Stimulated activated CD8-positive, alpha-beta memory T cell treated with anti-CD3 and anti-CD28 coated beads, Interleukin-7, amount 100 ng/mL, for 1 hour (primary cell): ENCODE results near the gene IKBKE.
A peak's percentile ranks its signal among the peaks of the same experiment; 100 is the strongest.

ENCODE experiments used
- DNase-seq, 2 donors: peaks; one replicate each; pipeline ENCODE4 v3.0.0-alpha.2; 2020; ENCODE audit warnings: low read depth in 2 of 2

The IKBKE gene

DNA sequence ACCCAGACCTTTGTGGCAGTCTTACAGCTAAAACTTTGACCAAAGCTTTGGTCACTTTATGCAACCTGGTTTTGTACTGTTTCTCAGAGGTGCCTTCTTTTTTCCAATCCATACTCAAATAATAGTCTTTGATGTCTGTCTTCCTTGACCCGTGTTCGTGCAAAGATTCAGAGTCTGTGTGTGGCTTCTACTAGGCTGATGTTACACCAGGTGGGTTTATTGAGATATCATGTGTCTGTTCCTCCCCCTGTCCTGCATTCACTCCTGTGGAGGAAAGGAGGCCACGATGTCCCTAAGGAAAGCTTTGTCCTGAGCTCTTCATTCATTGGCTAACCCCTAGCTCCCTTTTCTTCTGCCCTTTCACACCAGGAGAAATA lies 15.0 kb upstream of the IKBKE start:
- no peak for DNase-seq

DNA sequence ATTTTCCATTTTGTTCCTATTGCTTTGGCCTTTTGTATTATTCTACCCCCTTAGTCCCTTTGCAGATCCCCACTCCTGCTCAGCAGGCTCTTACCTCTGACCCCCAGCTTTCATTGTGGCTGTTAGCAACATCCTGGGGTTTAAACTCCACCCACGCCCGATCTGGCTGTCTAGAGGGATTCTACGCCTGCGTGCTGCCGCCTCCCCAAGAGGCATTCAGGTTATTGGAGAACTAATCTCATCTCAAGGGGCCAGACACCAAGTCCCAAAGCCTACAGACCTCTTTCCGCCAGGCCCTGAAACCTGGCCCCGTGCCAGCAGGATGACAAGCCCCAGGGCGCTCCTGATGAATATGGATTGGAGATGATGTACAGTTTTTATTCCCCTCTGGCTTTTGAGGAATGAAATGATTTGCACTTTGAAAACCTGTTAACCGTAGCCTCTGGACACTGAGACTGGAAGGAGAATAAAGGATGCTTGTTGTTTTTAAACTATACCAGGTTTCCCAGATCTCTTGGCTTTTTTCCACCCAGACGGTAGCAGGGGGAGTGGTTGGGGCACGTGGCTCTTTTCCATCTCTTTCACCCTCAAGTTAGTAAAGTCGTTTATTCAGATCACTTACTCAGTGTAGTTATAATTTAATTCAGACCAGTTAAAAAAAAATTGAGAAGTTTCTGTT lies 14.5 kb upstream of the IKBKE start:
- no peak for DNase-seq

DNA sequence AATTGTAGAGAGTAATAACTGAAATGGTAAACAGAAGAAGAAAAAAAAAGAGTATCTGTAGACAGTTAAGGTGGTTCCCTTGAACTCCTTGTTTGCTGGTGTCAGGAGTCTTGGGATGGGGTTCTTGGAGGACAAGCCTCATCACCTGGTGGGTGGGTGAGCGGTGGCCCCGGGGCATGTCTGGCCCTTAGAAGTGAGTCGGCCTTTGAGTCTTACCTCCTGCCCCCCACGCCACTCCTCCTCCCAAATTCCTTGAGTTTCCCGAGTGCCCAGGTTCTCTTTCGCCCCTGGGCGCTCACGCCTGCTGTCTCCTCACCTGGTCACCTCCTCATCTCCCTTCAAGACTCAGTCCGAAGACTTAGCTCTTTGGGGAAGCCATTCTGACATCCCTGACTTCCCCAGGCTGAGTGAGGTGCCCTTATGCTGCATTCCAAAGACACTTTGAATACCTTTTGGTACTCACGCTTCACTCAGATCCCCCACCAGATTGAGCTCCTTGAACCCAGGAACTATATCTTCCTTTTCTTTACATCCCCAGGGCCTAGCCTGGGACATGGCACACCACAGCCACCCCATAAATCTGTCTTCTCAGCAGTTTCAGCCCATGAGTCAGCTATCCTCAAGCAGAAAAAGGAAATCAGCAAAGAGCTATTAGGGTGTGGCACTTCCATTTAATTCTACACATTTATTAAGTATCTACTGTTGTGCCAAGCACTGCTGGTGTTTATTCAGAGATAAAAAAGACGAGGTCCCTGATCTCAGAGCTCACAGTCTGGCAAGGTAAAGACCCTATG lies 13.5 kb upstream of the IKBKE start:
- no peak for DNase-seq

DNA sequence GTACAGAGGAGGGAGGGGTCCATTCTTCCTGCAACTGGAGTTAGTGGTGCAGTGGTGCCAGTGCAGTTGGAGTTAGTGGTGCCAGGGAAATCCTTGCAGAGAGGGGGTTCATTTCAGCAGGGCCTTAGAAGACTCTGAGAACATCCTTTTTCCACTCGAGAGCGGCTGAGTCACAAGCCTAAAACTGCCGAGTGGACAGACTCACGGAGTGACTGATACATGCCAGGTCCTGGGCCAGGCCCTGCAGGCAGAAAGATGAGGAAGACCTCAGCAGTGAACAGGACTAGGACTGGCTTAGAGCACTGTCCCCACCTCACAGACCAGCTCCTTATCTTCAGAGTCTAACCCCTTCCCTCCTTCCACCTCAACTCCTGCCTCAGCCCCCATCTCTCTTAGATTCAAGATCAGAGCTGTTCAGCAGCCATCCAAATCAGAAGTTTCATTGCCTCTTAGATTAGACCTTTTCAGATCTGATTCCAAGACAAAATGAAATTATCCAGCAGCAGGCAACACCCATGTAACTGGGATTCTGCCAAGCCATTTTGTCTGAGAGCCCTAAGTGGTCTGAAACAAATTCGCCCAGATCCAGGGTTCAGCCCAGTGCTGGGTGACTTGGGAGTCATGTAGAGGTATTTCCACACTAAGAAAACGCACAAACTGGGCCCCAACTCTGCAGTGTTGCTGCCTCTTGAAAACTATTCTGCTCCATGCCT lies 12.7 kb upstream of the IKBKE start:
- no peak for DNase-seq

DNA sequence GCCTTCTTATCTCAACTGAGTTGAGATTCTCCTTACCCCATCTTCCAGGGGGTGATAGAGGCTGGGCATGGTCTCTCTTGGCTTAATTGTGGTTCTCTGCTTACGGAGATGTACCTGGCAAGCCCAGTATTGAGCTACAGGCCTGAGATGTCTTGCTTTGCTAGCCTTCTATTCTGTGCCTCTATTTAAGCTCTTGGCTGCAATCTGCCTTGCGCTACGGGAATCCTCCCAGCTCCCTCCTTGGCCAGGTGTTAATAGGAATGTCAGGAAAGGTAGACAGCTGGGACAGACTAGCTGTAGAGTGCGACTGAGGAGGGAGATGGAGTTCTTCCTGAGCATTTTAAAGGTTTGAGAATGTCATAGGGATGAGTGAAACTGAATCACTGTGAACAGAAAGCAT lies 10.6 kb upstream of the IKBKE start:
- no peak for DNase-seq

DNA sequence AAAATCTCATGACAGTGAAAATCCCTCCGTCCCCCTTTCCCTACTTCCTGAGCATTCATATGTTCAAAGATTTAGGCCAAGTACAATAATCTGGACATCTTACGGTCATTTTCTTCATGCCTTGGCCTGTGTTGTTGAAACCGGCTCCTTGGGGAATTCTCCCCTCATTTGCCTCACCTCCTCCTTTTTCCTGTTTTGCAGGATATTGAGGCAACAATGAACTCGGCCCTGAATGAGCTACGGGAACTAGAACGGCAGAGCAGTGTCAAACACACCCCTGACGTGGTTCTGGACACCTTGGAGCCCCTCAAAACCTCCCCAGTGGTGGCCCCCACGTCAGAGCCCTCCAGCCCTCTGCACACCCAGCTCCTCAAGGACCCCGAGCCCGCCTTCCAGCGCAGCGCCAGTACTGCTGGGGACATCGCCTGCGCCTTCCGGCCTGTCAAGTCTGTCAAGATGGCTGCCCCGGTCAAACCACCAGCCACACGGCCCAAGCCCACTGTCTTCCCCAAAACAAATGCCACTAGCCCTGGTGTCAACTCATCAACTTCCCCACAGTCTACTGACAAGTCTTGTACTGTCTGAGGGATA lies 9.3 kb upstream of the IKBKE start:
- DNase-seq = no peak

DNA sequence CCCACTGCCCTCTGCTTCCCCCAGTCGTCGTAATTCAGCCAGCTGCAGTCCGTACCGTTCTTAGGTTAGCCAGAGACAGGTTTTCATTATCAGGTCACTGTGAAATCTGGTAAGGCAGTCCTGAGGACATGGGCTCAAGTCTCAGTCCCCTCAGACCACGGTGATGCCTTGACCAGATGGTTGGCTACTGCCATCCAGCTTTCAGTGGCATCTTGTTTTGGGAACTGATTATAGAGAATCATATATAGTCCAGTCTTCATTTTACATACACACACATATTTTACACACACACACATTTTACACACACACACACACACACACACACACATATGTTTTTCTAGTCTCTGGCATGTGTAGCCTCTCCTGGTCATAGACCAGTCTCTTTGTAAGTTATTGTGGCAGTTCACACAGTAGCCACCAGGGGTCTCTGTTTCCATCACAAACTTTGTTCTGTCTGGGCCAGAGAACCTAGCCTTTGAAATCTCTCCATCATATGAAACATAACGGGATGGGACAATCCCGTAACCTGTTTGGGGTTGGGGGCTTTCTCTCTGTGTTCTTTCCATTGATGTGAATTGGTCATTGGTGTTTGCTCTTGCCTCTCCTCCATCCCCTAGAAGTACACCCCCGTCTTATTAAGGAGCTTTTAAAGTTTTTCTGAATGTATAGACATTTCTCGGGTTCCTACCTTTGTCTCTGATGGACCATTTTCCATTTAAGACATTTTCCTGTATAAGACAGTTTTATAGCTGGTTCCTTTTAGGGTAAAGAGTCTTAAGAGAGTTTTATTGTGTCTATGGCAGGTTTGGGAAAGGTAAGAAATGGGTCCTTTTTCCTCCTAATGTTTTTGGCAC lies 8.4 kb upstream of the IKBKE start:
- DNase-seq = peak; percentile 51 to 61

DNA sequence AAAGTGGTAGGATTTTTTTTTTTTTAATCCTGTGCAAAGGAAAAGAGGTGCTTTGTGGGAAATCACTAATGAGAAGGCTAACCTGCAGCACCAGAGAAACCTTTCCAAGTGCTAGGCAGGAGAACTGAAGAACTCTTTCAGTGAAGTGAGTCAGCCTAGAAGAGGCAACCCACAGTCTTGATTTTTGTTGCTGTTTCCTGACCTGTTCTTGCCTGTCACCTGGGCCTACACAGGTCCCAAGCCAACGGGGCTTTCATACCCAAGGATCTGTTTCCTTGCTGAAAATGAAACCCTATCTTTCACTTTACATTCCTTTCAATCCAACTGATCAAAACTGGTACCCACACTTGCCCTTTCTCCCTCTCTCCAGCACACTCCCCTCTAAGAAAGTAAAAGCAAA lies 7.1 kb upstream of the IKBKE start:
- DNase-seq = no peak

DNA sequence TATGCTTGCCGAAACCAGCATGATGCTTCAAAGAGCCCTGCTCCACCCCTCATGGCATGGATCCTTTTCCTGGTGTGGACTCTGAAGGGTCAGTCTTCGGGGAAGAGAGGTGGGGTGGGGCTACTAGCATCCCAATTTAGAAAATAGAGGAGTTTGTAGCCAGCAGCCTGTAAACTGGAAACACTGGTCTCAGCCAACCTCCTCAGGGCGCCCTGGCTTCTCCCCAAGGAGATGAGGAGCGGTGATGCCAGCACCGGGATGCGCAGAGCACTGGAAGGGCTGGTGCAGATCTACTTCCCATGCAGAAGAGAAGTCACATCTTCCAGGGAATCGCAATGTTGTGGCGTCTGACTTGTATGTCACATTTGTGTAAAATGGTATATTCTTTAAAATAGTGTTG lies 6.4 kb upstream of the IKBKE start:
- no peak for DNase-seq

DNA sequence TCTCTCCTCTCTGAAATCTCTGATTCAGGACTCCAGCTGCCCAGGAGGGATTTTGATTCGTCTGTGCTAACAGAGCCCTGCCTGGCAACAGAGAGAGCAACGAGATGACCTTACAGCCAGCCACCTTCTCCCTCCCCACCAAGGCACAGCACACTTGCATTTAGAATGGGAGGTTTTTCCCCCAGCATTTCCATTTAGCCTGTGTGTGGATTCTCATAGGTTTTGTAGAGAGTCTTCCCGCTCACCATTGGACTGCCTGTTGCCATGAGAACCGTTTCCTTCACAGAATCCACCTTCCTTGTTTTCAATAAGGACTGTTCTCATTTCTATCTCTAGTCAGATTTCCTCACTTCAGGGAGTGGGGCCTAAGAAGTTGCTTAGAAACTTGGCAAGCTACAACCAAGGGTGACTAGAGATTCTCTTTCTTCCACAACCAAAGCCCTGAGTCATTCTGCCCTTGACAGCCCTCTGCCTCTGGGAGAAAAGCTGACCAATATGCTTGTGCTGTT lies 5.8 kb upstream of the IKBKE start:
- DNase-seq = no peak

DNA sequence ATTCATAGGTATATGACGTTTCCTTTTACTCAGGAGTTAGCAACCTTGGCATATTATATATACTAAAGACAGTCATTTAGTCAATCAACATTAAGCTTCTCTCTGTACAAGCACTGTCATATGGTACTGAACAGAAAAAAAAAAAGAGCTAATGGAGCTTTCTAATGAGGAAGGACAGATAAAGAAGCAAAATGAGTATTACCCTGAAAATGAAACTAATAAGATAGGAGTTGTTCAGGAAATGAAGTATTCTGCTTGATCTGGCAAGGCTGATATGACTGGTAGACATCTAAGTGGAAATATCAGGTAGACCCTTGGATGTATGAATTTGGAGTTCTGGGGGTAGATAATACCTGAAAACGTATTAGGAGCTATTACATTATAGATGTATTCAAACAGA lies 4.3 kb upstream of the IKBKE start:
- DNase-seq = no peak

DNA sequence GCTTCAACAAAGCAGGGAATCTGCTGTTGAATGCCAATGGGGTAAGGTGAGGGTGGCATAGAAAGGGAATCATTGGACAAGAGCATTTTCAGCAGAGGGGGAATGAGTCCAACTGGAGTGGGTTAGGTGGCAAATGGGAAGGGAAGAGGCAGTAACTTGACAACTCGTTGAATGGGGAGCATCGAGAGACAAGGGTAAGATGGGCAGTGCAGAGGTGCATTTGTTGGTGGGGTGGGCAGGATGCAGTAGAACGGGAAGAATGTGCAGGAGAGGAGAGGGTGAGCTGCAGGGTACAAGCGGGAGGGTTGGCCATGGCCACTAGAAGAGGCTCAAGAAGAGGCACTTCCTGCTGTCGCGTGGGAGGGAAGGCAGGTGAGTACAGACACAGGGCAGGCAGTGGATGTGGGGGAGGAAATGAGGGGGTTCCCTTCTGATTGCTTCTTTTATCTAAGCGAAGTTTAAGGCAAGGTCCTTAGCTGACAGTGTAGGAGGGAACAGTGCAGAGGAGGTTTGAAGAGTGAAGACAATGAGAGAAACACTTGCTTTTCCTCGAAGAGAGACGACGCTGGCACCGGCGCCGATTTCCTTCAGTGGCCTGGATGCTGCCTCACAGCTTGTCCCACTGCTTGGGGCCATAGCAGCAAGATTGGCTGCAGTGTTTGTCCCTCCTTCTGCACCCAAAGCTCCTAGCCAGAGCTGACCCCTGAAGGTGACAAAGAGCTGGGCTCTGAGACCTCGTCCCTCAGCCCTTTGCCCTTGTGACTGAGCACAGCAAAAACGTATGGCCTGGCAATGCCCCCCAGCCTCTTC lies 3.2 kb upstream of the IKBKE start:
- DNase-seq = no peak

DNA sequence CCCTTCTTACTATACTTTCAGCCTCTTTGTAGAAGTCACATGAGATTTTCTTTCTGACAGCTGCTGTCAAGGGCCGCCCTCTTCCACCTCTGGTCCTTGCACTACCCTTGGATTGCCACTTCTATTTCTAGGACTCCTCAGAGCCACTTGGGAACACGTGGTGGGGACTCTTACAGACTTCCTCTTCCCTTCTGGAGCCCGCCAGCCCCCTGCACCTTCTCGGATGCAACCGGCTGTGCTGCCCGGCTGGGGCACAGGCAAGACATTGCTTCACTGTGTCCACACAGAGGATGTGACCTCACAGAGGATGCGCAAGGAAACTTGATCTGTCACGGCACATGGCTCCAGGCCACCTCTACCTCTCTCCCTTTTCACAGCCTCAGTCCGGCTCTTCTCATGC lies 2.4 kb upstream of the IKBKE start:
- no peak for DNase-seq

DNA sequence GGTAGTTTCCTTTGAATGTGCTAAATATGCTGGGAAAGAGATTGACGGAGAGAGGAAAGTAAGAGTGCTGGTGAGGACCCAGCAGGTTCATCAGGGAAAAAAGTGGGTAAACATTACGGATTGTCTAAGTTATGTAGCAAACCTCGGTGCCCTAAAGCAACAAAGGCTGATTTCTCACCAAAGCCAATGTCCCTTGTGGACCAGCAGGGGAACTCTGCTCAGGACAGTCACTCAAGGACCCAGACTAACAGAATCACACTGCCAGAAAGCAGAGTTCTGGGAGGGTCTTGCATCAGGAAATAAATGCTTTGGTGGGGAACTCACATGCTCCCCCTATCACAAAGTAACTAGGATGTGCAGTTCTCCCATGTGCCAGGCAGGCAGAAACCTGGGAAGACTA lies 1.7 kb upstream of the IKBKE start:
- no peak for DNase-seq

DNA sequence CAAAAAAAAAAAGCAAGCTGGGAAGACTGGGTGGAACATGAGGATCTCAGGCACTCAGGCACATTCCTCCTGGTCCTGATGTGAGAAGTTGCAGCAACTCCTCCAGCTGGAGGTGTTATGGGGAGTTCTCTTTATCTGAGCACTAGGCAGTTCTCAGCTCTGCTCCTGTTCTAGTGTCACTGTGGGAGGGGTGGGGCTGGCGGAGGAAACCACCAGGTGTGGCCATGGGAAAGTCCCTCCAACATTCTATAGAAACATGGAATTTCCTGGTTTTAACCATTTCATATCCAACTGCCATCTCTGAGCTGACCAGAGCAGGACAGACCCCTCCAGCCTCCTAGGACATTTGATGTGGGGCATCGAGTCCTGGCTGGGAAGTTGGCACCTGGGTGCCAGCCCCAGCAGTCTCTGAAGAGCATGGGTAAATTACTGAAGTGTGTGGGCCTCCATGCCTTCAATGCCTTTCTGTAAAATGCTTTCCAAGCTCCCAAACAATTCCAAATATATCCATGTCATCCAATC lies 804 bp upstream of the IKBKE start:
- DNase-seq = no peak

DNA sequence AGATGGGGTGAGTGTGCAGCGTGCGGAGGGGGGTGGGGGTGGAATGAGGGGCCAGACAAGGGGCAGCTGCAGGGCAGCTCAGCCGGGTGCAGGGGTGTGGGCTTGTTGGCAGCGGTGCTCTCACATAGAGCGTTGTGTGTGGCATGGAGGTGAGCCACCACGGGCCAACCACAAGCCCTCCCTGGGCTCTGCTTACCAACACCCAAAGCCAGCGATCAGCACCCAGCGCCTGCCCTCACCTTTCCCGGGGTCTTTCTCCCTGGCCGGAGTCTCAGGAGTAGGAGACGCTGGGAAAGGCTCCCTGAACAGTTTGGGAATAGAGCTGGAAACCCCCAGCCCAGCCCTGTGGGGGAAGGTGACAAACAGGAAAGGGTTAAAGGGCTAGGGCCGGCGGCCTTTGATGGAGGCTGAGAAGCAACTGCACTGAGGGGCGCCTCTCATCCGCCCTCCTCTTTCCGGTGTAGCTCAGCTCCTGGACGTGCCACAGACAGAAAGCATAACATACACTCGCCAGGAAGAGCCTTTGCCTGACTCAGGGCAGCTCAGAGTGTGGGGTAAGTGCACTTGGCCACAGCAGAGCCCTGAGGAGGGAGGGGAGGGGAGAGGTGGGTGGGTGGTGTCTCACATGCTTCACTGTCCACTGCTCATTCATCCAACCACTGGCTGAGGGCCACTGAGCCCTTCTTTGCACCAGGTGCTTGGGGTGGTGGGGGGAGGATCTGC lies 577 bp downstream of the IKBKE start:
- DNase-seq = peak in 1 of 2 donors; percentile 23

DNA sequence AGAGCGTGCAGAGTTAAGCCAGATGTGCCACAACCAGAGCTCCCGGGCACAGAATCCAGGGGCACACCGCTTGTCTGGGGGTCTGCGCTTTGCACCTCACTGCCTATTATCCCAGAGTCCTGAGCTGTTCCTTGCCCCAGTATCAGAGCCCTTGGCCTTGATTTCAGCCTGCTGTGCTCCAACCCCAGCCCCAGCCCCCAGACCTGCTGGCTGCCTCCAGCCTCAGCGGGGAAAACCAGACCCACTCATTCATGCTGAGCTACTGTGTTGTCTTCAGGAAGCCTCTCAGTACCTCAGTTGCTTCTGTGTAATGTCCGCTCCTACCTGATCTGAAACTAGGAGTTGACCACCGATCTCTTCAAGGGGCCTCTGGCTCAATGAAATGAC lies 1.1 kb downstream of the IKBKE start:
- no peak for DNase-seq

DNA sequence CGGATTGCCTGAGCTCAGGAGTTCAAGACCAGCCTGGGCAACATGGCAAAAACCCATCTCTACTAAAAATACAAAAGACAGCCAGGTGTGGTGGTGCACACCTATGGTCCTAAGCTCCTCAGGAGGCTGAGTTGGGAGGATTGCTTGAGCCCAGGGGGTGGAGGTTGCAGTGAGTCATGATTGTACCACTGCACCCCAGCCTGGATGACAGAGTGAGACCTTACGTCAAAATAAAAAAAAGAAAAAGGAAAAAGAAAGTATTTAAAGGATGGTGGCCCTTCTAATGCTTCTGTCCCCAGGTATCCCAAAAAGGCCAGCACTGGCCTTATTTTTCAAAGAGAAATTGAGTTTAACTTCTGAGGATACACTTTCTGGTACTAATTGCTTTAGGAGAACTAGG lies 1.7 kb downstream of the IKBKE start:
- no peak for DNase-seq

DNA sequence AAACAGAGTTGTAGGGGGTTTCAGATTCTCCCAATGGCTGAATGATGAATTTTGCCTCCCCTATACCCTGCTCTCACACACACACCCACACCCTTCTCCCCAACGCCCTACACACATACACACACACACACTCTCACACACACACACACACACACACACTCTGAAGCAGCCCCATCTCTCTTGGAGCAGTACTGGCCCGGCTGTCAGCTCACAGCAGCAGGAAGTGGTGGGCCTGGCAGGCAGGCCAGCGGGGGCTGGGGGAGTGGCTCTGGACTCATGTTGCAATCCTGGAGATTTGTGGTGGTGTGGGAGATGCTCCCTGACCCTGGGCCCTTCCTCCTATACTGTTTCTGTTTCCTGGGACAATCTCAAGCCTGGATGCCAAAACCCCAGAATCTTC lies 2.2 kb downstream of the IKBKE start:
- no peak for DNase-seq

DNA sequence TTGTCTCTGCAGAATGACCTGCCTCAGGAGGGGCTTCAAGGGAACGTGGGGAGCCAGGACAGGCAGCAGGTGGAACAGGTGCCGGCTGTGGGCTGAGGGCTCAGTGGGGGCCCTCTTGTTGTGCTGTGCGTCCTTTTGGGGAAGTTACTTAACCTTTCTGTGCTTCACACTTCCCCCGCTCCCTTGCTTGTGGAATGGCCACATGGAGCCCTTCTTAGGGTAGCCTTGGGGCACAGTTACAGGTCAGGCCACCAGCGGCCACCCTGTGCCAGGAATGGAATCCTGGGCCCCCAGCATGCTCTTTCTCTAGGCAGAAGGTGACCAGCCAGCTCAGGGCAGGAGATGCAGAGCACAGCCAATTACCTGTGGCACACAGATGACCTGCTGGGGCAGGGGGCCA lies 2.6 kb downstream of the IKBKE start:
- DNase-seq = no peak
